HCT116 (cell line): ENCODE measurements around the gene CTCF.

Source experiments
- CTCF ChIP-seq, 3 experiments: fragments of 200-600 bp in 1 of 3; sonication (generic) in 1 of 3; IDR thresholded peaks in 2 of 3; conservative IDR thresholded peaks in 1 of 3; 2 replicates each; pipeline ENCODE4 v1.5.1; 2012 to 2017; ENCODE audit warnings: low read depth in 2 of 3, low read length in 2 of 3, antibody characterized with exemption in 1 of 3, borderline replicate concordance in 1 of 3, control low read depth in 1 of 3, mild to moderate bottlenecking in 1 of 3, mixed read lengths in 1 of 3, mixed run types in 1 of 3, moderate library complexity in 1 of 3; ENCODE audit not compliant: insufficient read depth in 1 of 3
- MAX ChIP-seq: IDR thresholded peaks from 2 replicates; pipeline ENCODE4 v1.6.1; 2012

GRCh38 chr16:67666032-67666551 is 103.8 kb downstream of the CTCF start:
- TF ChIP-seq MAX = no peak
- no peak for TF ChIP-seq CTCF (IDR thresholded peaks at IDR 0.05 in 2 of 3, conservative IDR thresholded peaks at IDR 0.05 in 1 of 3; ENCODE audit: borderline replicate concordance in 1 of 3, insufficient read depth in 1 of 3, low read depth in 2 of 3, low read length in 2 of 3)
